Upper lobe of right lung (tissue), 1 donor: Measurements from ENCODE around the gene PTPRA. TPM values are rescaled to one million over a fixed set of nuclear protein-coding genes. Genes with fewer than 3 reads are reported as not detected.
"Not testable (repeated sequence)": the region's sequence is repeated elsewhere in the genome, so short reads cannot be mapped to it uniquely, and the experiment has no call there.

ENCODE experiments used
- ATAC-seq: fragments of 200-7000 bp; cut with Tn5 transposase; one replicate; pipeline ENCODE4 v1.9.1; 2020; ENCODE audit warnings: mild to moderate bottlenecking, moderate library complexity
- DNase-seq: peaks from one replicate; pipeline ENCODE4 v3.0.0-alpha.2; 2020
- H3K27ac ChIP-seq: fragments of 200-600 bp; one replicate; pipeline ENCODE4 v1.8.0; 2022
- H3K27me3 ChIP-seq: fragments of 200-600 bp; one replicate; pipeline ENCODE4 v1.8.0; 2022; ENCODE audit warnings: mild to moderate bottlenecking
- H3K36me3 ChIP-seq: fragments of 200-600 bp; one replicate; pipeline ENCODE4 v1.8.0; 2022
- H3K4me1 ChIP-seq: fragments of 200-600 bp; one replicate; pipeline ENCODE4 v1.8.0; 2022
- H3K4me3 ChIP-seq: fragments of 200-600 bp; one replicate; pipeline ENCODE4 v1.8.0; 2022; ENCODE audit warnings: mild to moderate bottlenecking
- H3K9me3 ChIP-seq: fragments of 200-600 bp; one replicate; pipeline ENCODE4 v1.8.0; 2022
- CTCF ChIP-seq: fragments of 200-600 bp; IDR thresholded peaks from one replicate; pipeline ENCODE4 v1.8.0; 2022; ENCODE audit warnings: antibody characterized with exemption
- intact Hi-C: fragments of 100-400 bp; cut with DNase I; formaldehyde crosslinking; loops from one replicate; pipeline ENCODE4 v1.11.0; 2022
- total RNA-seq: library from RNA; stranded (reverse); fragmentation: NEBNext Ultra II Directional; extraction: Animal tissue kit (Norgen Biotek cat#: 25700); gene quantifications from one replicate; pipeline ENCODE4 v1.2.1, GENCODE V29; 2021
- donor health status: DM: no; HTN: yes; CAD: no; lungs with severe emphysema.

Gene PTPRA
- total RNA-seq, 1 donor from 2014 or later = 69.6 TPM

- DNase-seq (no peak), ATAC-seq (no peak)
- Histone ChIP-seq H3K4me1 (no peaks in the 10 kb centered on the region), H3K4me3 (no peak overlapping the region), H3K9me3 (no peaks in the 10 kb centered on the region), H3K27ac (no peak overlapping the region), H3K36me3 (no peaks in the 10 kb centered on the region), H3K27me3 (no peaks in the 10 kb centered on the region)
- TF ChIP-seq CTCF = no peak
- intact Hi-C loops = no loop called here
These were observed 17.5 kb downstream of the PTPRA start for GRCh38 chr20:2890742-2891141.

- H3K27ac ChIP-seq = no peak overlapping the region
- no peaks in the 10 kb centered on the region for H3K27me3 ChIP-seq
- H3K9me3 ChIP-seq = no peaks in the 10 kb centered on the region
- ATAC-seq (no peak), DNase-seq (no peak)
- TF ChIP-seq CTCF = no peak
- H3K4me1 ChIP-seq = no peaks in the 10 kb centered on the region
- no peaks in the 10 kb centered on the region for H3K36me3 ChIP-seq
- no peak overlapping the region for H3K4me3 ChIP-seq
- intact Hi-C loops = no loop called here
These were observed 18.1 kb downstream of the PTPRA start for GRCh38 chr20:2891343-2891742.

GRCh38 chr20:2892376-2892775, 19.1 kb downstream of the PTPRA start:
- no peak for TF ChIP-seq CTCF
- DNase-seq = no peak
- H3K4me1 ChIP-seq = no peaks in the 10 kb centered on the region
- no peak overlapping the region for H3K4me3 ChIP-seq
- intact Hi-C loops = no loop called here
- H3K27ac ChIP-seq = no peak overlapping the region
- ATAC-seq = peak; percentile 29
- no peaks in the 10 kb centered on the region for H3K9me3 ChIP-seq
- no peaks in the 10 kb centered on the region for H3K36me3 ChIP-seq
- H3K27me3 ChIP-seq = no peaks in the 10 kb centered on the region

GRCh38 chr20:2894221-2894620, 20.9 kb downstream of the PTPRA start:
- no peaks in the 10 kb centered on the region for H3K9me3 ChIP-seq
- no peak overlapping the region for H3K4me3 ChIP-seq
- H3K27ac ChIP-seq = no peak overlapping the region
- DNase-seq (no peak), ATAC-seq (no peak)
- H3K4me1 ChIP-seq = no peaks in the 10 kb centered on the region
- H3K27me3 ChIP-seq = no peaks in the 10 kb centered on the region
- no peak for TF ChIP-seq CTCF
- H3K36me3 ChIP-seq = no peaks in the 10 kb centered on the region
- intact Hi-C loops = no loop called here

GRCh38 chr20:2895154-2895553, 21.9 kb downstream of the PTPRA start:
- DNase-seq, H3K9me3 ChIP-seq, H3K27me3 ChIP-seq, H3K4me3 ChIP-seq, H3K27ac ChIP-seq, H3K4me1 ChIP-seq, H3K36me3 ChIP-seq, intact Hi-C loops, ATAC-seq: not testable (repeated sequence)

- Histone ChIP-seq H3K27me3 (no peaks in the 10 kb centered on the region), H3K4me3 (no peak overlapping the region), H3K27ac (no peak overlapping the region), H3K36me3 (peaks cover 4% of the 10 kb centered on the region), H3K9me3 (no peaks in the 10 kb centered on the region), H3K4me1 (peaks cover 12% of the 10 kb centered on the region)
- ATAC-seq = no peak
- intact Hi-C loops = no loop called here
- DNase-seq = no peak
- no peak for TF ChIP-seq CTCF
These were observed 26.0 kb downstream of the PTPRA start for GRCh38 chr20:2899243-2899642.
